ENCODE measurements around the gene SLC39A10.

DNA sequence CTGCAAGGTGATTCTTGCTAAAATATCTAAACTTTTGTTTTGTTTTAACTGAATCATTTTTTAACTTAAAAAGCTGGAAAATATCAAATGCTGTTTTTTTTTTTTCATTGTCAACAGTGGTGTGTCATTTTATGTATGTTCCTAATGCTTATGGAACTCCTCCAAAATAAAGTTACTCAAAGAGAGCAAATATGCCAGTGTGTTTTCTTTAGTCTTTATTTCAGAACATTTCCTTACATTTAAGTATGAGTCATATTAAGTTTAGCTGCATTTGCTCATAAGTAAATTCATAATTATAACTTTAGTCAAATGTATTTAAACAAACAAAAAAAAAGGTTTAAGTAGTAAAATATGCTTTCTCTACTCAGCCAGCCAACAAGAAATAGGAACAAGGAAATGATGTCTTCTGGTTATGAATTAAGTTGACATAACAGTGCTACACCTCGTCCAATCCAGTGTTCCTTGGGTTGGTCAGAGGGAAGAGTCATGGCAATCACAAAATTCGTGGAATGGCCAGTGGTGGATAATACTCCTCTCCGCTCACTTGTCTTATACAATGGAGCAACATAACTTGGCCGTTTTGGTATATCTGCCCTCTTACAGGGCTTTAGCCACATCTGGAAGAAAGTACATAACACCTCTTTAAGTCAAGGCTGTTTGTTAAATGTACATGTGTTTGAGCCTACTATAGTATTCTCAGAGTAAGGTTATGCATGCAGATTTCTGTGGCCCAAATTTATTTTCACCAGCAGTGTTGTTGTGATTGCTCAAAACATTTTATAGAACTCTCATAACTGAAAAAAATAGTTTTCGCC, 80.7 kb downstream of the SLC39A10 start:
- no peak for TF ChIP-seq POLR2A (IDR thresholded peaks at IDR 0.05; ENCODE audit: low read length)
- TF ChIP-seq GATA1 (IDR thresholded peaks at IDR 0.05; ENCODE audit: low read depth, low read length), result no peak
